NCI-H2171 (cell line): Measurements from ENCODE around the gene HTD2.
"Not testable (repeated sequence)": the region's sequence is repeated elsewhere in the genome, so short reads cannot be mapped to it uniquely, and the experiment has no call there.

Source experiments
- DNase-seq: peaks from one replicate; lab custom pipeline; 2025; lab: John Stamatoyannopoulos, UW

The HTD2 gene

DNA sequence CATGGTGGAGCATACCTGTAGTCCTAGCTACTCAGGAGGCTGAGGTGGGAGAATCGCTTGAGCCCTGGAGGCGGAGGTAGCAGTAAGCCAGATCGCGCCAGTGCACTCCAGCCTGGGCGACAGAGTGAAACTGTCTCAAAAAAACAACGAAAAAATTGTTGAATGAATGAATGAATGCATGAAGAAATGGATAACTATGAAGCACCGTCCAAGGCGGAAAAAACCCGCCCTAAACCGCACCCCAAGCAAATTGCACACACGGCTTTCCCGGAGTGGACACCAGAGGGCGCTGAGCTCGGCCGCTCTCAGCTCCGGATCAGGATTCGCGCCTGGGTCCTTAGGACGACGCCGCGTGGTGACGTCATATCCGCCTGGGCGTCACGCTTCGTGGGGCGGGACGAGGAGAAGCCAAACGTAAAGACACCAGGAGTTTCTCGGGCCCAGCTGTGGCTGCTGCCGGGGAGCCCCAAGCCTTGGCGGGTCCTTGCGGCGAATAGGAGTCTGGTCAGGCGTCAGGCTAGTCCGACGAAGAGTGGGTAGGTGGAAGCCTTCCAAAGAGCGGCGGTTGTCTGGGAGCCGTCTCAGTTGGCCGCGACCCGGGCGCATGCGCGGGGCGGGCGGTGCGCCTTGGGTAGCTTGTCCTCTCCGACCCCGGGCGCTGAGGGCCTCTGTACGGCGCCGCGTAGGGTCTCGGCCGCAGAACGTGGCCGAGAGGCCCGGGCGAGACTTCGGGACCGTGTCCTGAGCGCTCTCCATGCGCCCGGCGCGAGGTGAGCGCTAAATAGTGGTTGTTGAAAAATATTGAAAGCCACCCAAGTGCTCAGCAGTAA, at the start of gene HTD2, which contains the start of gene RPP14:
TSS of gene HTD2 (plus strand) at position 639 of the 830 bp plus-strand sequence. CDS start 11,094 bp downstream, outside the sequence.
TSS of gene RPP14 (plus strand) at position 364 of the 830 bp plus-strand sequence. CDS start 4,085 bp downstream, outside the sequence.
- DNase-seq = peak; percentile 83

GRCh38 chr3:58258392-58259055, 47.8 kb upstream of the HTD2 start:
- DNase-seq = no peak

DNA sequence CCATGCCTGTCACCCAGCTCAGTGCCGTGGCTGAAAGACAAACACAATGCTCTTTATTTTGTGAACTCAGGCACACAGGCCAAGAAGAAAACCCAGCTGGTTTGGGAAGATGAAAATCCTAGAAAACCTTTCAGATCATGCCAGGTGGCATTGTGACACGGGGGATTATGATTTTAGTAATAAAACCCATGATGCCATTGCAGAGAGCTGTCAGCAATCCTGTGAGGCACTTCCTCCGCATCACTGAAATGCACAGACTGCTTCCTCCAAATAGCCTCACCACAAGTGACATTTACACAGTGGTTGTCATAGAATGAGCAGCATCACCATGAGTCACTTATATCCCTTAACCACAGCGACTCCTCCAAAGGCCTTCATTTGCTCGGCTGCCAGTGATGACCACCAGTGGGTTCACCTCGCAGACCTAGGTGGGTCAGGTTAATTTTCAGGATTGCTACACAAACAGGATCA, 46.0 kb upstream of the HTD2 start:
- no peak for DNase-seq

DNA sequence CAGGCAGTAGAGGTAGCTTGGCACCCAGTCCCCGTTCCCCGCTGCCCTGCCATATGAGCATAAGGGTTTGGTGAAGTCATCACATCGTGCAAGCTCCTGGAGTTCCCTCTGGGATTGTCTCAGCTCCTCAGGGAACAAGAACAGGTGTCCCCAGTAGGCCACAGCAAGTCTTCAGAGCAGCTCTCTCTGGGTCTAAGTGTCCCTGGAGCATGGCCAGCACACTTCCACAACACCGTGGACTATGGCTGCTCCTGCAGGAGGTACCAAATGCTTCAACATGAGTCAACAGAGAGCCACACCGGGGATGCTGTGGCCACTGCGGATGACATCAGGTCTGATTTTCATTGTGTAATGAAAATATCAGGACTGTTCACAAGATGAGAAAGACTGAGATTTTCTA, 45.6 kb upstream of the HTD2 start:
- DNase-seq = peak; percentile 10

DNA sequence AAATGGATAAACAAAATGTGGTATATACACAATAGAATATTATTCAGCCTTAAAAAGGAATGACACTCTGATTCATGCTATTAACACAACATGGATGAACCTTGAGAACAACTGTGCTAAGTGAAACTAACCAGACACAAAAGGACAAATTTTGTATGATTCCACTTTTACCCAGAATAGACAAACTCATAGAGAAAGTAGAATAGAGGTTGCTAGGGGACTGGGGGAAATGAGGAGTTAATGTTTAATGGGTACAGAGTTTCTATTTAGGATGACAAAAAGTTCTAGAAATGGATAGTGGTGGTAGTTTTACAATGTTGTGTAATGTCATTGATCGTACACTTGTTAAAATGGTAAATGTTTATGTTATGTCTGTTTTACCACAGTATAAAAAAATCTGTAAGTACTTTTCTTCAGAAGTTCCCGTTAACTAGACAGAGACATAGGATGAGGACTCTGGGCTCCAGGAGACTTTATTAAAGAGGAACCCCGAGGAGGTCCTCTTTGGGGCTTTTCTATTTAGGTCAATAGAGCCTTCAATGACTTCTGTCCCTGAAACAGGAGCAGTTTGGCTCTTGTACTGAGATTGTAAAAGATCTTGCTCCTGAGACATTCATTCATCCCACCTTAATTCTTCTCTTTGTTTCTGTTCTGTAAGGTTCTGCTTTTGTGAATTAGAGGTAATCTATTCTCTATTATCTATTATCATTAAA, 44.2 kb upstream of the HTD2 start:
- no peak for DNase-seq

DNA sequence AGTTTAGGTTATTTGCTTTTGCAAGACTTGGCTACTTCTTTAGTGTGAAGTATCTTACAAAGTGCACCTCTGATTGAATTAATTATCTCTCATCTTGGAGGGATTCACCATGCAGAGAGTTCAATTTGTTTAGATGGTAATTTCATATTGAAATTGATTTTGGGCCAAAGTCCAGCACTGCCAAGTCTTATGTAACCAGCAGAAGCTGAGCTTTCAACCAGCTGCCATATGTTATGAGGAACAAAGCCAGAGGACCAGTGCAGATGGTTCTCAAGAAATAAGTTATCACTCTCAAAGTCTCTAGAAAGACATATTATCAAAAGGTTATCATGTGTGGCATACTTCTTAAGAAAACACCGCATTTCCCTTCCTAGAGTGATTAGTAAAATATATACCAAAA, 39.7 kb upstream of the HTD2 start:
- DNase-seq = no peak

- DNase-seq = not testable (repeated sequence)
Observed at GRCh38 chr3:58267543-58267942, 38.8 kb upstream of the HTD2 start.

DNA sequence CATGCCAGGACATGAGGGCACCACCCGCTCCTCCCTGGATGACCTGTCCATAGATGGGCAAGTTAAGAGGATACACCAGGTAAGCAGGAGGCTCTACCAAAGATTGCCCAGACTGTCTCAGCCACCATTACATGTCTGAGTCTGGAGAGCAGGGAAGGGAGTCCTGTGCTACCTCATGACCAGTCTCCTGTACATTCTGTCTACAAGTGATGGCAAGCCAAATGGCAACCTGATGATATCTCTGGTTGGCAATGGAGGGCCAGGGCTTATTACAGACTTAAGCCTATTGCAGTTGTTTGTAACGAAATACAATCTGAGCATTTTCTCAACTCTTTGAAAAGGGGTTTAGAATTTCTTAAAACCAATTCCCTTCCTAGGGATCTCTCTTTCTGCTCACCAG, 37.0 kb upstream of the HTD2 start:
- no peak for DNase-seq

GRCh38 chr3:58270485-58270884, 35.8 kb upstream of the HTD2 start:
- no peak for DNase-seq

DNA sequence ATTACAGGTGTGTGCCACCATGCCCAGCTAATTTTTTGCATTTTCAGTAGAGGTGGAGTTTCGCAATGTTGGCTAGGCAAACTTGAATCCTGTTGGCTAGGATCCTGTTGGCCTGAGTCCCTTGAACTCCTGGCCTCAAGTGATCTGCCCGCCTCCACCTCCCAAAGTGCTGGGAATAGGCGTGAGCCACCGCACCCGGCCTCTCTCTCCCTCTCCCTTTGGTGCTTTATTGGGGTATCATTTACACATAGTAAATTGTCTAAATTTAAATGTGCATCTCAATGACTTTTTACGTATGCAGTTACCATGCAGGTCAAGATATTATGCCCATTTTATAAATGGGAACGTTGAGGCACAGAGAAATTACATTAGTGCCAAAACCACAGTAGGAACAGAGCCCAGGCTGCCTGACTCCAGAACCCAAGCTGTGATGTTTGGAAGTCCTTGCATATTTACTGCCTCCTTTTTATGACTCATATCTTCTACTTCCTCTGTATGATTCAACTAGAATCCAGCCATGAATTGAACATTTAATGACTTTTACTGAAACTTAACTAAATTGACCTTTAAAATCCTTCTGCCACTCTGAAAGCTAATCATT, 34.3 kb upstream of the HTD2 start:
- no peak for DNase-seq

DNA sequence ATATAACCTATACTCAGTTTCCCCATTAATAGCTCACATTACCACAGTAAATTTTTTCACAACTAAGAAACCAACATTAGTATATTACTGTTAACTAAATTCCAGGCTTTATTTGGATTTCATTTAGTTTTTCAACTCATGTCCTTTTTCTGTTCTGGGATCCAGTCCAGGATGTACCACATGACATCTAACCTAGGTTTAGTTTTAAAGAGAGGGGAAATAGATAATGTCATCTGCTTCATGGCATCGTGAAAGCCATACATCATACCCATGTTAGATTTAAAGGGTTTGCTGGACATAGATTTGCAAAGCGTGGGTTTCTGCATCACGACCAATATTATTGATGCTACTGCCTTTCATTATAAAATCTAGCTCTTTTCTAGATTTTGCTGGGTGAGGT, 33.4 kb upstream of the HTD2 start:
- DNase-seq = no peak

- not testable (repeated sequence) for DNase-seq
Observed at GRCh38 chr3:58273362-58273761, 33.0 kb upstream of the HTD2 start.

DNA sequence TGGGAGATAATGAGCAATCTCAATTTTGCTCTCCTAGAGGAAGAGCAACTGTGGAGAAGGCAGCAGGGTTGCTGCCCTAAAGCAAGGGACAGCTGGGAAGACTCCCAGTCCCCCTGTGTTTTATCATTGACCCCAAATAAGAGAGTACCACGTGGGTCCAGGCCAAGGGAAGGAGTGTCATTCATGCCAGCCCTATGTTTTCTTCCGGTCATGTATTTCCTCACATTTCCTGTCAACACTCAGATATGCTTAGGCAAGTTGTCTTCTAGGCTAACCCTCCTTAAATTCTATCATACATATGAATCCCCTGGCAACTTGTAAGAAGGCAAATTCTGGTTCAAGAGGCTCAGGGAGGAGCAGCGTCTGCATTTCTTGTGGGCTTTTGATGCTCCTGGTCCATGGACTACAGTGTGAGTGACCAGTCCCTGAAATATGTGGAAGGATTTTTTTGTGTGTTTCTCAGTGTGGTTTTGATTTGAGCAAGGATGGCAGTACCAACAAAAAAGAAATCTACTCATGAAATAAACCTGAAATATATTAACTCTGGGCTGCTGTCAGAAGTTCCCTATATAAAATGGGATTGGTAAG, 32.2 kb upstream of the HTD2 start:
- DNase-seq = no peak

DNA sequence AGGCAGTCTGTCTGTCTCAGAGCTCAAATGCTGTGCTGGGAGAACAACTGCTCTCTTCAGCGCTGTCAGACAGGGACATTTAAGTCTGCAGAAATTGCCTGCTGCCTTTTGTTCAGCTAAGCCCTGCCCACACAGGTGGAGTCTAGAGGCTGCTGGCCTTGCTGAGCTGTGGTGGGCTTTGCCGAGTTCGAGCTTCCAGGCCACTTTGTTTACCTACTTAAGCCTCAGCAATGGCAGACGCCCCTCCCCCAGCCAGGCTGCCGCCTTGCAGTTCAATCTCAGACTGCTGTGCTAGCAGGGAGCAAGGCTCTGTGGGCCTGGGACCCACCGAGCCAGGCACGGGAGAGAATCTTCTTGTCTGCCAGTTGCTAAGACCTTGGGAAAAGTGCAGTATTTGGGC, 25.3 kb upstream of the HTD2 start:
- DNase-seq = no peak

DNA sequence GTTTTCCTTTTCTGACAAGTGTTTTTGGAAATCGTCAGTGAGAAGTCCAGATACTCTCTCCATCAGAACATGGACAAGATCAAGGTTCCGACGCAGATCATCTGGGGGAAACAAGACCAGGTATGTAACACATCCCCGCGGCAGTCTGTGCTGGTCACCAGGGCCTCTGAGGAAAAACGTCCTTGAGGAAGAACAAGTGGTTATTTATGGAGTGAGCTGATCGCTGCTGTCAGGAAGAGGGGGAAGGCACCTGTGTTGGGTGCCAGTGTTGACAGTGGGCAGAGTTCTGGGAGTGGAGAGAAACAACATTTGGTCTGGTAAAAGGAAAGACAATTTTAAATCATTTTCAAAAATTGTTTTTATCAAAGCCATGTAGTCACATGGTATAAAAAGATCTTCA, 21.0 kb upstream of the HTD2 start:
- DNase-seq = no peak

DNA sequence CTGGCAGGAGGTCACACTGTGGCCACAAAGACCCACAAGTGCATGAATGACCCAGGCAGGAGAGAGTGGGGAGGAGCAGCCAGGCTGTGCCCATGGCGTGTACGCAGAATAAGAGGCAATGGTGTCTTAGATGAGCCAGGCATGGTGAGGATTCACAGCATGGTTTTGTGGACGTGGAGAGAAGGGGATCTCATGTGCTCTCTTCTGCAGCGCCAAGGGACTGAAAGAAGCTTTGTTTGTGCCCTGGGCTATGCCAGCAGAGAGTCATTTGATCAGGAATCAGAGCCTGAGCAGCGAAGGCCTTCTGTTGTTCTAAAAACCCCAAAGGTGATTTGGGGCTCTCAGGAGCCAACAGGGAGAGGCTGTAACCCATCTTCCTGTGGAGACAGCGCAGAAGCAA, 19.0 kb upstream of the HTD2 start:
- DNase-seq = no peak

GRCh38 chr3:58288011-58288728, 18.1 kb upstream of the HTD2 start:
- no peak for DNase-seq

DNA sequence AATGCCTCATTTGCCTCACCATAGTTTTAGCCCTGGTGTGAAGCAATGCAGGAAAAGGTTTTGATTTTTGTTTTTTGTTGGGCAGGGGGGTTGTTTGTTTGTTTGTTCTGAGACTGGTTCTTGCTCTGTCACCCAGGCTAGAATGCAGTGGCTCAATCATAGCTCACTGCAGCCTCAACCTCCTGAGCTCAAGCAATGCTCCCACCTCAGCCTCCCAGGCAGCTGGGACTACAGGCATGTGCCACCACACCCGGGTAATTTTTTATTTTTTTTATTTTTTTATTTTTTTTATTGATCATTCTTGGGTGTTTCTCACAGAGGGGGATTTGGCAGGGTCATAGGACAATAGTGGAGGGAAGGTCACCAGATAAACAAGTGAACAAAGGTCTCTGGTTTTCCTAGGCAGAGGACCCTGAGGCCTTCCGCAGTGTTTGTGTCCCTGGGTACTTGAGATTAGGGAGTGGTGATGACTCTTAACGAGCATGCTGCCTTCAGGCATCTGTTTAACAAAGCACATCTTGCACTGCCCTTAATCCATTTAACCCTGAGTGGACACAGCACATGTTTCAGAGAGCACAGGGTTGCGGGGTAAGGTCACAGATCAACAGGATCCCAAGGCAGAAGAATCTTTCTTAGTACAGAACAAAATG, 17.2 kb upstream of the HTD2 start:
- not testable (repeated sequence) for DNase-seq

- not testable (repeated sequence) for DNase-seq
Observed at GRCh38 chr3:58290446-58290845, 15.9 kb upstream of the HTD2 start.

DNA sequence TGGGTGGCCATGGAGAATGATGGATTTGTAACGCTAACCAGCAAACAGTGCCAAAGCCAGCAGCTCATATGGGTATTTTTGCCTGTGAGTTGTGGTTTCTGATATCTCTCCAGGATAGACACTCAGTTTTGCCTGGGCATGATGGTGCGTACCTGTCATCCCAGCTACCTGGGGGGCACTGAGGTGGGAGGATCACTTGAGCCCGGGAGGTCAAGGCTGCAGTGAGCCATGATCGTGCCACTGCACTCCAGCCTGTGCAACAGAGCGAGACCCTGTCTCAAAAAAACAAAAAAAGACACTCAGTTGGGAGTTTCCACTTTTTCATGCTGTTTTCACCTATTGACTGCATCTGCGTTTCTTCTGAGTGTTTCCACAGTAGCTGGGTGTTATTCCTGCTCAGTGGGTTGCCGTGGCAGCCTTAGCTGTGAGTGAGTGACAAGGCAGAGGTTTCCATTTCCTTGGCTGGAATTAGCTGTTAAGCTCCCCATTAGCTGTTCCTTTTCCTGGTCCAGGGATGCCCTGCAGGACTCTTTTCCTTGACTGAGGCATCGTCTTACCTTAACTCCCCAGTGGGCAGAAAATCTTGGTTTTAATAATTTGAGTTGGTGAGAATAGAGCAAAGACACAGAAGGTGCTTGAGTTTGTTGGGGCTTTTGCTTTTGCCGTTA, 14.5 kb upstream of the HTD2 start:
- no peak for DNase-seq
